BE2C (cell line): ENCODE results near the gene FBXO40.

Experiments used
- DNase-seq: peaks from one replicate; pipeline ENCODE4 v3.0.0-alpha.2; 2020
- H3K27me3 ChIP-seq: fragments of 250-450 bp; sonication (Bioruptor Pico); 2 replicates; pipeline ENCODE4 v1.5.1; 2020; ENCODE audit warnings: mild to moderate bottlenecking
- H3K36me3 ChIP-seq: fragments of 250-450 bp; sonication (Bioruptor Pico); 2 replicates; pipeline ENCODE4 v1.5.1; 2020; ENCODE audit warnings: mild to moderate bottlenecking
- H3K4me1 ChIP-seq: fragments of 250-450 bp; sonication (Bioruptor Pico); 2 replicates; pipeline ENCODE4 v1.5.1; 2020
- H3K4me3 ChIP-seq: 2 replicates; pipeline ENCODE4 v1.5.1; 2011; ENCODE audit warnings: low read depth, low read length
- H3K9me3 ChIP-seq: fragments of 250-450 bp; sonication (Bioruptor Pico); 2 replicates; pipeline ENCODE4 v1.5.1; 2020
- CTCF ChIP-seq: IDR thresholded peaks from 2 replicates; pipeline ENCODE4 v1.5.1; 2012; ENCODE audit warnings: mild to moderate bottlenecking, low read depth, low read length

Gene FBXO40

GRCh38 chr3:121604759-121605158 is 11.6 kb downstream of the FBXO40 start:
- no peaks in the 10 kb centered on the region for H3K36me3 ChIP-seq
- H3K9me3 ChIP-seq: no peaks in the 10 kb centered on the region
- no peak overlapping the region for H3K4me3 ChIP-seq
- no peak for TF ChIP-seq CTCF
- no peak for DNase-seq
- no peaks in the 10 kb centered on the region for H3K4me1 ChIP-seq
- H3K27me3 ChIP-seq: 0 out of 2 replicates have a peak, but pooled peaks cover 4% of the 10 kb centered on the region

GRCh38 chr3:121606106-121606505 is 12.9 kb downstream of the FBXO40 start:
- no peak overlapping the region for H3K4me3 ChIP-seq
- TF ChIP-seq CTCF: no peak
- no peaks in the 10 kb centered on the region for H3K36me3 ChIP-seq
- H3K27me3 ChIP-seq: 0 out of 2 replicates have a peak, but pooled peaks cover 4% of the 10 kb centered on the region
- H3K9me3 ChIP-seq: no peaks in the 10 kb centered on the region
- no peak for DNase-seq
- H3K4me1 ChIP-seq: no peaks in the 10 kb centered on the region

GRCh38 chr3:121619691-121620090 is 26.5 kb downstream of the FBXO40 start:
- TF ChIP-seq CTCF: no peak
- no peak for DNase-seq
- H3K4me1 ChIP-seq: no peaks in the 10 kb centered on the region
- H3K36me3 ChIP-seq: no peaks in the 10 kb centered on the region
- H3K4me3 ChIP-seq: no peak overlapping the region
- no peaks in the 10 kb centered on the region for H3K9me3 ChIP-seq
- H3K27me3 ChIP-seq: peaks cover 20% of the 10 kb centered on the region

GRCh38 chr3:121621491-121621890 is 28.3 kb downstream of the FBXO40 start:
- H3K36me3 ChIP-seq: no peaks in the 10 kb centered on the region
- H3K27me3 ChIP-seq: peaks cover 20% of the 10 kb centered on the region
- no peak overlapping the region for H3K4me3 ChIP-seq
- no peak for TF ChIP-seq CTCF
- H3K9me3 ChIP-seq: no peaks in the 10 kb centered on the region
- H3K4me1 ChIP-seq: no peaks in the 10 kb centered on the region
- DNase-seq: no peak

GRCh38 chr3:121624147-121624899 is 31.1 kb downstream of the FBXO40 start:
- peaks cover 20% of the 10 kb centered on the region for H3K27me3 ChIP-seq
- no peak for DNase-seq

More at GRCh38 chr3:121624147-121624899, 31.1 kb downstream of the FBXO40 start:
- Histone ChIP-seq H3K4me3 (no peak overlapping the region), H3K9me3 (no peaks in the 10 kb centered on the region), H3K36me3 (no peaks in the 10 kb centered on the region), H3K4me1 (no peaks in the 10 kb centered on the region)
- no peak for TF ChIP-seq CTCF
